ENCODE results near the gene CWF19L1.

CWF19L1 gene

GRCh38 chr10:100245484-100246220 is 21.8 kb downstream of the CWF19L1 start:
- no peak for DNase-seq

GRCh38 chr10:100239851-100240250 is 27.6 kb downstream of the CWF19L1 start:
- no peak for DNase-seq

- no peak for DNase-seq
These were observed 29.0 kb downstream of the CWF19L1 start for GRCh38 chr10:100238429-100238828.

DNA sequence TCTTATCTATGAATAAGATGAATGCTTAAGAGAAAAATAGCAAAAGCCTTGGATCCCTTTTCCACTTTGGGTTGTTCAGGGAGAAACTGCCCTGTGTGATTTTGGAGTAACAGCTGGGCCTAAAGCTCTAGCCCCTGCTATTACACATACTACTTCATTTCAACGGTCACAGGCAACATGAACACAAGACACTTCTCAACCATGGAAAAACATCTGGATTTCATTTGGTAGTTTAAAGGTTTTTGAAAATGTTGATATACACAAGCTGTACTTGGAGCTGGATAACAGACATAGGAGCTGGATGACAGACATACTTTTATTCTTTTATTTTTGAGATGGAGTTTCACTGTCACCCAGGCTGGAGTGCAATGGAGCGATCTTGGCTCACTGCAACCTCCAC is 35.3 kb downstream of the CWF19L1 start:
- DNase-seq, result no peak

DNA sequence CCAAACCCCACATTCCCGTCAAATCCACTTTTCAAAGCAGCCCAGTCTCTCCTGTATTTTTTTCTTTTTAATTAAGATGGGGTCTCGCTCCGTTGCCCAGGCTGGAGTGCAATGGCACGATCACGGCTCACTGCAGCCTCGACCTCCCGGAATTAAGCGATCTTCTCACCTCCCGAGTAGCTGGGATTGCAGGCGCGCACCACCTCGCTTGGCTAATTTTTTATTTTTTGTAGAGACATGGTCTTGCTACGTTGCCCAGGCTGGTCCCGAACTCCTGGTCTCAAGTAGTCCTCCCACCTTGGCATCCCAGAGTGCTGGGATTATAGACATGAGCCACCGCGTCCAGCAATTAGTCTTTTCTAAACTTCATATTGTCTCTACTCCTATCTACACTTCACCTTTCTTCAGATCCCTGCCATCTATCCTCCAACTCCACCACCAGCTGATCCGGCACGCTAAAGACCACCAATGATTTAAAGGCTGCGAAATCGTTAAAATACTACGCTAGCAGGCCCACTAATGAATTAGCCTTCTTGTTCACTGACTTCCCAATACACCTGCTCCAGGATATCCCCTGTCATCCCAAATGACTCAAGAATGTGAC is 37.5 kb downstream of the CWF19L1 start:
- DNase-seq, result no peak

DNA sequence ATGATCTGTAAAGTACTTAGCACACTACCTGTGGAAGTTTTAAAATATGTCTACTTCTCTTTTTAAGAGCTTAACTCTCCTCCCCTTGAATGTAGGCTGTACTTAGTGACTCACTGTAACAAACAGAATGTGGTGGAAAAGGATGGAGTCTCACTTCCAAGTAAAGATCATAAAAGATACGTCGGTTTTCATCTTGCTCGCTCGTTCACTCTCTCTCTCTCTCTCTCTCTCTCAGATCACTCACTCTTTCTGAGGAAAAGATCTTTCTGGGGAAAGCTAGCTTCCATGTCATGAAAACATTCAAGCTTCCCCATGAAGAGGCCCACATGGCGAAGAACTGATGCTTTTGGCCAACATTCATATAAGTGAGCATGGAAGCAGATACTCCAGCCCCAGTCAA is 43.6 kb downstream of the CWF19L1 start:
- DNase-seq, result no peak

- no peak for DNase-seq
These were observed 44.9 kb downstream of the CWF19L1 start for GRCh38 chr10:100222529-100222928.

- no peak for DNase-seq
These were observed 51.4 kb downstream of the CWF19L1 start for GRCh38 chr10:100216006-100216405.

- DNase-seq, result no peak
These were observed 58.1 kb downstream of the CWF19L1 start for GRCh38 chr10:100209303-100209702.

DNA sequence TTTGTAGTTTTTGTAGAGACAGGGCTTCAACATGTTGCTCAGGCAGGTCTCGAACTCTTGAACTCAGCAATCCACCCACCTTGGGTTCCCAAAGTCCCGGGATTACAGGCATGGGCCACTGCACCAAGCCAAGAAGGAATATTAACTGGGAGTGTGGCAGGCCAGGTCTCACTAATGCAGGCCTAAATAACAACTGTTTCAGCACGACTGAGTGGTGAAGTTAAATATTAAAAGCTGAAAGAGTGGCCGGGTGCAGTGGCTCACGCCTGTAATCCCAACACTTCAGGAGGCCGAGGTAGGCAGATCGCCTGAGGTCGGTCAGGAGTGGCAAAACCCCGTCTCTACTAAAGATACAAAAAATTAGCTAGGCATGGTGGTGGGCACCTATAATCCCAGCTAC is 59.2 kb downstream of the CWF19L1 start:
- no peak for DNase-seq

DNA sequence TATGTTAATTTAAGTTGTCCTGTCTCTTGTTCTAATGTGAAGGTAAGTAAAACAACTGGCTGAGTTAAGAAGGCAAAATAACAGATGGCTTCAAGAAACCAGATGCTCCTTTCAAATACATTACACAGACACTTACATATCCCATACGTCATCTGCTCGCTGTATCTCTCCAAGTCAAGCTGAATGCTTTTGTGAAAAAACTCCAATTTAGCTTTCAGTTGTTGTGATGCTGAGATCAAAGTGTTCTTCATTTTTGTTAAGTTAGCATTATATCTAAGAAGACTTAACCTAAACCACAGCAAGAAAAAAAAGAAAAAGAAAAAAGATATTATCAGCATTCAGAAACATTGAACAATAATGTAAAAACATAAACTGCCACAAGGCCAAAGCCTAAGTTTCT is 63.1 kb downstream of the CWF19L1 start:
- no peak for DNase-seq

DNA sequence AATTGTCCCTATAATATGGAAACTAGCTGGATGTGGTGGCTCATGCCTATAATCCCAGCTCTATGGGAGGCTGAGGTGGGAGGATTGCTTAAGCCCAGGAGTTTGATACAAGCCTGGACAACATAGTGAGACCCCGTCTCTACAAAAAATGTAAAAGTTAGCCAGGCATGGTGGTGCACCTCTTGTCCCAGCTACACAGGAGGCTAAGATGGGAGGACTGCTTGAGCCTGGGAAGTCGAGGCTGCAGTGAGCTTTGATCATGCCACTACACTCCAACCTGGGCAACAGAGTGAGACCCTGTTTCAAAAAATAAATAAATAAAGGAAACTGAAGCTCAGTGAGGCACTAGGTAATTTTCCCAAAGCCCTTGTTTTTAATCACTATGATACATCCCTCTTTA is 65.9 kb downstream of the CWF19L1 start:
- DNase-seq, result no peak

DNA sequence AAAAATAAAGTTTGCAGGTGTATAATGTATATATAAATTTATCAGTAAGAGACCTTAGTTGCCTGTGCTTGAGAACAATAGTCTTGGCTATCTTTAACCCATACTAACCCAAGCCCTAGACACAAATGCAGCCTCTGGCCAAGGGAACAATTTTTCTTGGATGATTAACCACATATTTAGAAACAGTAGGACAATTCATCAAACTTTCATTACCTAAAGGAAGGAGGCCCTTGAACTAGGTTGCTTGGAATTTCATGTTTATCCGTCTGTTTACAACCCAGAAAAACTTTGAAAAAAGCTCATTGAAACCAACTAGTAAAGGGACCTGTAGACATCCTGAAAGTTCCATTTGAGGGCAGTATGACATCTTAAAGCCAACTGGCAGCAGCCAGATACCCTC is 72.7 kb downstream of the CWF19L1 start:
- DNase-seq, result no peak

DNA sequence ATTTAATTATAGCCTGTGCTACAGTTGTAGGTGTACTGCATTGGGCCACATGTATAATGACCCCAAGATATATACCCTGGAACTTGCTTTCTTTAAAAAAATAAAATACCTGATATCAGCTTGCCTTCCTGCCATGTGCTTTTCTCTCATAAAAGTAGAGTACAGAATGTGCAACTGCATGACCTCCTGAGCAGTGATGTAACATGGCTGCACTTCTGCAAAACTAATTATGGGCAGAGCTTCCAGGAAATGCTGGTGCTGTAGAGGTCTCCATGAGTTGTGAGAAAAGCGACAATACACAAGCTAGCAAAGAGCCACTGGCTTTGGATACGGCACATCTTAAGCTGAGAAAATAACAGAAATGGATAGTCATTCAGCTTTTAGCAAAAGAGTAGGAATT is 75.1 kb downstream of the CWF19L1 start:
- no peak for DNase-seq

GRCh38 chr10:100186253-100187212 is 80.9 kb downstream of the CWF19L1 start:
- DNase-seq, result peak; percentile 31

DNA sequence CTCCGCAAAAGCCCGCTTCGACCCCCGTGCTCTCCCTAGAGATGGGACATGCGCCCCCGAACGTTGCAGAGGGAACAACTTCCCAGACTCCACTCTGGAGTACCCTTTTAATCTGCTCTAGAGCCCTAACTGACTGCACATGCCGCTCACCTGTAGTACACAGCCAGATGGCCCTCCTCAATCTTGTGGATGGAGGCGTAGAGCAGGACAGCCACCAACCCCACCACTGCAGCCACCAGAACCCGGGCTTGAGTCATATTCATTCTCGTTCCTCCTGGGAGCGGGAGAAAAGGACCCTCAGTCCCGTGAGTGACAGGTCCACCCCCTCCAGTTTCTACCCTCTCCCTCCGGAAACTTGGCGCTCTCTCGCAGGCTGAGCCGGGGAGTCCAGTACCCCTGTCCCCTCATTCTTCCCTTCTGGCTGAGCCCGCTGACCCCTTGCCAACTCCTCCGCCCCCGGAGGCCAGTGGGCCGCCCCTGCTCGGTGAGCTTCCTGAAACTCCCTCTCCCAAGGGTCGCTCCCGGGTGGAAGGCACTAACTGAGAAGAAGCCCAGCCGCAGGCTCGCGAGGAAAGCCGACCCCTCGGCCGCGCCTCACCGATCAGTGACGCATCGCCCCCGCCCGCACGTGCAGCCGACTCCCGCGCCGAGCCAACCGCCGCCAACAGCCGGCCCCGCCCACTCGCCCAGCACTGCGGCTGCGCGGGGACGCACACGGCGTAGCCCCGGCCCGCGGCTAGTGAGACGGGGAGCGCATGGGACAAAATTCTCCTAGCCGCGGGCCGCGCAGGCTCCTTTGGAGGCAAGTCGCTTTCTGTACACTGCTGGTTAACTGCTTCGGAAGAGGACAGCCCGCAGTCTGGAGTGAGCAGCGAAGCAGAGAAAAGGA is 81.8 kb downstream of the CWF19L1 start, which contains the start of gene ERLIN1:
Gene ERLIN1 (minus strand): TSS at position 666 of the 889 bp plus-strand sequence. CDS start 403 bp downstream, at position 263.
- DNase-seq, result peak; percentile 89

DNA sequence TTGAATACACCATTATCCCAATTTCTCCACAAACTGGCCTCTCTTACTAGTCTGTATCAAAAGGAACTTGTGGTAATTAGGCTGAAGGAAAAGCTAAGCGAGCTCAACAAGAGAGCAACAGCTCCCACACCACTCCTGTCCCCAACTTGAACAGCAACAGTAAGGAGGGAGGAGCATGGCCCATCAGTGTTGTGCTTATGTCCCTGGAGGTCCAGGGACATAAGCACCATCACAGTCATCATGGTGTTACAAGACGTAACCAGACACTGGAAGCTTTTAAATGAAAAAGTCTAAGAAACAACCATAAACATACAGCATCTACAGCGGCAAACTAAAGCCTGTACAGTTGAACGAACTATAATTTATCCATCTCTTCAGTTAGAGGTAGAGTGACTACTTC is 82.6 kb downstream of the CWF19L1 start:
- DNase-seq, result no peak

GRCh38 chr10:100184426-100184825 is 83.0 kb downstream of the CWF19L1 start:
- DNase-seq, result no peak

GRCh38 chr10:100183481-100183880 is 84.0 kb downstream of the CWF19L1 start:
- peak; percentile 18 for DNase-seq

- DNase-seq, result no peak
These were observed 84.5 kb downstream of the CWF19L1 start for GRCh38 chr10:100182908-100183307.

Measured in HCEC 1CT (cell line).